ENCODE measurements around the gene MCOLN2. TPM values are rescaled to one million over a fixed set of nuclear protein-coding genes. Genes with fewer than 3 reads are reported as not detected.

MCOLN2 gene
- total RNA-seq, 1 experiment from 2014 or later, result 1.3 TPM

DNA sequence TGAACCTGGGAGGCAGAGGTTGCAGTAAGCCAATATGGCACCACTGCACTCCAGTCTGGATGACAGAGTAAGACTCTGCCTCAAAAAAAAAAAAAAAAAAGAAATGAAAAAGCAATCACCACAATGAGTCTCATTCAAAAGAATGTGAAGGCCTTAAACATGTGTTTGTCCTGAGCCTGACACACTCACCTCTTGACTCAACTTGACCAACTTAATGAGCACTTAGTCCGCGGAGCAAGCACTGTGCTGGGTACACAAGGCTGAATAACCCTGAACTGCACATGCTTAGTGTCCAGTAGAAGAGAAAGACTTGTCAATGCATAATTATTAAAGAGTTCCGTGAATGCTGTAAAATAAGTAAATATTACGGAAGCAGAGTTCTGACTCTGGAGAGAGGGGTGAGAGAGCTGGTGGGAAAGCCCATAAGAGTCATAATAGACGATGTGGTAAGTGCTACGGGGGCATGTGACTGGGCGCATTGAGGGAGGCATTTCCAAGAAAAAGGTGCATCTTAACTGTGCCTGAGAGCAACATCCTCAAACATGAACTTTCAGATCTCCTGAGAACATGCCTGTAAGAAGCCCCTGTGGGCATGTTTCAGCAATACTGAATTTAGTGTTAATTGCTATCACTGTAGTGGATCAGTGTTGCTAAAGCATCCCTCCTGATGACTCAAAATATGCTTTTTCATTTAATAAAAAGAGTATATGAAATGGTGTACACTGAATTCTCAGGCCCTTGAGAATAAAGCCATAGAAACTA is 27.2 kb downstream of the MCOLN2 start:
- Mint-ChIP-seq H3K9me3 (peaks cover 0 to 4% of the 10 kb centered on the region in 2 experiments; a peak in 2 of 5 replicates), H3K27me3 (ENCODE audit: low read depth) (no peaks in the 10 kb centered on the region; the same call in 1 of the 2 replicates), H3K4me1 (peaks cover 4% of the 10 kb centered on the region in 2 experiments; a peak in 2 of 4 replicates), H3K4me3 (no peak overlapping the region), H3K36me3 (ENCODE audit: insufficient read depth in 1 of 3, low read depth in 3 of 3) (no peaks in the 10 kb centered on the region; a peak in 1 of 7 replicates), H3K27ac (no peak overlapping the region)
- Histone ChIP-seq H3K27me3 (ENCODE audit: insufficient read depth, low read length) (no peaks in the 10 kb centered on the region), H3K23ac (ENCODE audit: insufficient read length, low read depth, low read length) (no peak overlapping the region), H4K8ac (replicated peaks; ENCODE audit: insufficient read length, low read depth, low read length) (no peak overlapping the region), H3K79me2 (ENCODE audit: insufficient read depth, low read length) (no peaks in the 10 kb centered on the region), H2BK15ac (ENCODE audit: low read depth, low read length) (no peak overlapping the region), H3K4ac (ENCODE audit: low read depth, low read length) (no peak overlapping the region), H3T11ph (ENCODE audit: low read length) (no peak overlapping the region), H3K79me1 (ENCODE audit: insufficient read depth, low read depth, low read length, poor library complexity, severe bottlenecking) (no peaks in the 10 kb centered on the region), H3K23me2 (ENCODE audit: insufficient read length, low read depth, low read length, poor library complexity, severe bottlenecking) (no peaks in the 10 kb centered on the region), H3K9ac (ENCODE audit: extremely low read depth, insufficient read length, low read length) (no peak overlapping the region), H3K14ac (ENCODE audit: insufficient read depth, low read length) (no peak overlapping the region), H2AK5ac (ENCODE audit: insufficient read length, low read length) (no peak overlapping the region), H4K5ac (ENCODE audit: insufficient read length, low read depth, low read length) (no peak overlapping the region), H4K91ac (ENCODE audit: insufficient read length, low read depth, low read length) (no peak overlapping the region), H3K27ac (ENCODE audit: insufficient read length, low read depth, low read length) (no peak overlapping the region), H3K4me2 (ENCODE audit: insufficient read depth, insufficient read length, low read length) (no peak overlapping the region), H4K20me1 (ENCODE audit: control insufficient read depth, insufficient read depth, insufficient read length) (no peaks in the 10 kb centered on the region), H3K9me3 (ENCODE audit: control insufficient read depth, low read depth, low read length) (no peaks in the 10 kb centered on the region), H3K18ac (ENCODE audit: insufficient read length, low read depth, low read length) (no peak overlapping the region), H2AFZ (ENCODE audit: low read length) (no peak overlapping the region), H3K56ac (ENCODE audit: insufficient read length, low read depth, low read length) (no peak overlapping the region), H3K4me1 (ENCODE audit: insufficient read depth, low read length) (peaks cover 3% of the 10 kb centered on the region; the same call in 1 of the 2 replicates), H2BK12ac (ENCODE audit: insufficient read length, low read depth, low read length) (no peak overlapping the region), H2BK5ac (ENCODE audit: insufficient read length, low read length) (no peak overlapping the region), H2BK120ac (ENCODE audit: low read depth, low read length, poor library complexity, severe bottlenecking) (no peak overlapping the region), H2BK20ac (ENCODE audit: low read depth, low read length, poor library complexity, severe bottlenecking) (no peak overlapping the region)
- DNase-seq, result no peak
- TF ChIP-seq, protein P1, sequence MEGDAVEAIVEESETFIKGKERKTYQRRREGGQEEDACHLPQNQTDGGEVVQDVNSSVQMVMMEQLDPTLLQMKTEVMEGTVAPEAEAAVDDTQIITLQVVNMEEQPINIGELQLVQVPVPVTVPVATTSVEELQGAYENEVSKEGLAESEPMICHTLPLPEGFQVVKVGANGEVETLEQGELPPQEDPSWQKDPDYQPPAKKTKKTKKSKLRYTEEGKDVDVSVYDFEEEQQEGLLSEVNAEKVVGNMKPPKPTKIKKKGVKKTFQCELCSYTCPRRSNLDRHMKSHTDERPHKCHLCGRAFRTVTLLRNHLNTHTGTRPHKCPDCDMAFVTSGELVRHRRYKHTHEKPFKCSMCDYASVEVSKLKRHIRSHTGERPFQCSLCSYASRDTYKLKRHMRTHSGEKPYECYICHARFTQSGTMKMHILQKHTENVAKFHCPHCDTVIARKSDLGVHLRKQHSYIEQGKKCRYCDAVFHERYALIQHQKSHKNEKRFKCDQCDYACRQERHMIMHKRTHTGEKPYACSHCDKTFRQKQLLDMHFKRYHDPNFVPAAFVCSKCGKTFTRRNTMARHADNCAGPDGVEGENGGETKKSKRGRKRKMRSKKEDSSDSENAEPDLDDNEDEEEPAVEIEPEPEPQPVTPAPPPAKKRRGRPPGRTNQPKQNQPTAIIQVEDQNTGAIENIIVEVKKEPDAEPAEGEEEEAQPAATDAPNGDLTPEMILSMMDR (conservative IDR thresholded peaks at IDR 0.05), result no peak
- WGBS (ENCODE audit: extremely low coverage, insufficient read length, low lambda C conversion rate), result no CpG with 5 or more reads among the region's 7 CpGs

All from H9 (cell line).